Mesodermal cell (in vitro differentiated cells): Measurements from ENCODE around the gene C1QTNF7.
A peak's percentile ranks its signal among the peaks of the same experiment; 100 is the strongest.

ENCODE experiments used
- H3K27ac ChIP-seq: 2 replicates; pipeline ENCODE4 v1.7.0; 2013; ENCODE audit warnings: mild to moderate bottlenecking, low read depth, low read length, moderate library complexity; ENCODE audit not compliant: severe bottlenecking
- H3K36me3 ChIP-seq: 2 replicates; pipeline ENCODE4 v1.7.1; 2013; ENCODE audit warnings: mild to moderate bottlenecking, low read length, moderate library complexity; ENCODE audit not compliant: control insufficient read depth, insufficient read depth
- H3K4me1 ChIP-seq: one replicate; pipeline ENCODE4 v1.7.1; 2013; ENCODE audit warnings: mild to moderate bottlenecking, low read length; ENCODE audit not compliant: insufficient read depth, control insufficient read depth, poor library complexity, severe bottlenecking
- H3K4me3 ChIP-seq: 2 replicates; pipeline ENCODE4 v1.7.0; 2013; ENCODE audit warnings: low read length, control low read depth, mild to moderate bottlenecking; ENCODE audit not compliant: insufficient read depth, poor library complexity, severe bottlenecking; ENCODE audit errors: extremely low read depth
- H3K9me3 ChIP-seq: 2 replicates; pipeline ENCODE4 v1.7.1; 2013; ENCODE audit warnings: mild to moderate bottlenecking, low read length, moderate library complexity; ENCODE audit not compliant: control insufficient read depth
- WGBS, 2 experiments: methylation state at CpG; one replicate each; pipeline ENCODE4 v1.1.5; 2013; ENCODE audit warnings: missing lambda C conversion rate in 2 of 2; ENCODE audit not compliant: insufficient coverage in 2 of 2; 5-methylcytosine and 5-hydroxymethylcytosine counted together

Gene C1QTNF7

GRCh38 chr4:15396157-15396800 lies 31.6 kb upstream of the C1QTNF7 start:
- Histone ChIP-seq H3K27ac (no peak overlapping the region), H3K36me3 (no peaks in the 10 kb centered on the region), H3K4me3 (no peak overlapping the region), H3K9me3 (no peaks in the 10 kb centered on the region), H3K4me1 (peaks cover 9% of the 10 kb centered on the region)
- 80 to 100% methylated on average over 2 to 3 of the region's 4 CpGs for WGBS, 2 experiments

GRCh38 chr4:15398001-15398400 lies 29.8 kb upstream of the C1QTNF7 start:
- 58 to 67% methylated on average over 3 of the region's 3 CpGs for WGBS, 2 experiments
- no peak overlapping the region for H3K4me3 ChIP-seq
- H3K9me3 ChIP-seq = no peaks in the 10 kb centered on the region
- no peak overlapping the region for H3K27ac ChIP-seq
- H3K36me3 ChIP-seq = no peaks in the 10 kb centered on the region
- peaks cover 21% of the 10 kb centered on the region for H3K4me1 ChIP-seq

DNA sequence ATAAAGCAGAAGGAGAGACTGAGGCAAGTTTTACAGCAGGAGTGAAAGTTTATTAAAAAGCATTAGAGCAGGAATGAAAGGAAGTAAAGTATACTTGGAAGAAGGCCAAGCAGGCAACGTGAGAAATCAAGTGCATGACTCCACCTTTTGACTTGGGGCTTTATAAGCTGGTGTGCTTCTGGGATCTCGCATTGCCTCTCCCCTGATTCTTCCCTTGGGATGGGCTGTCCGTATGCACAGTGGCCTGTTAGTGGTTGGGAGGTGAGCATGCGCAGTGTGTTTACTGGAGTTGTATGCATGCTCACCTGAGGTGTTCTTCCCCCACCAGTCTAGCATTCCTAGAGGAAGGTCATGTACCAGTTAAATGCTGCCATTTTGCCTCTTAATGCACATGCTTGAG lies 29.1 kb upstream of the C1QTNF7 start:
- Histone ChIP-seq H3K4me1 (peaks cover 21% of the 10 kb centered on the region), H3K27ac (no peak overlapping the region), H3K9me3 (no peaks in the 10 kb centered on the region), H3K4me3 (no peak overlapping the region), H3K36me3 (no peaks in the 10 kb centered on the region)
- 83 to 100% methylated on average over 1 to 2 of the region's 4 CpGs for WGBS, 2 experiments

- Histone ChIP-seq H3K9me3 (no peaks in the 10 kb centered on the region), H3K27ac (no peak overlapping the region), H3K4me3 (no peak overlapping the region), H3K36me3 (no peaks in the 10 kb centered on the region), H3K4me1 (peaks cover 26% of the 10 kb centered on the region)
- WGBS, 2 experiments = 94 to 100% methylated on average over 1 to 3 of the region's 3 CpGs
These were observed 27.6 kb upstream of the C1QTNF7 start for GRCh38 chr4:15400226-15400625.

DNA sequence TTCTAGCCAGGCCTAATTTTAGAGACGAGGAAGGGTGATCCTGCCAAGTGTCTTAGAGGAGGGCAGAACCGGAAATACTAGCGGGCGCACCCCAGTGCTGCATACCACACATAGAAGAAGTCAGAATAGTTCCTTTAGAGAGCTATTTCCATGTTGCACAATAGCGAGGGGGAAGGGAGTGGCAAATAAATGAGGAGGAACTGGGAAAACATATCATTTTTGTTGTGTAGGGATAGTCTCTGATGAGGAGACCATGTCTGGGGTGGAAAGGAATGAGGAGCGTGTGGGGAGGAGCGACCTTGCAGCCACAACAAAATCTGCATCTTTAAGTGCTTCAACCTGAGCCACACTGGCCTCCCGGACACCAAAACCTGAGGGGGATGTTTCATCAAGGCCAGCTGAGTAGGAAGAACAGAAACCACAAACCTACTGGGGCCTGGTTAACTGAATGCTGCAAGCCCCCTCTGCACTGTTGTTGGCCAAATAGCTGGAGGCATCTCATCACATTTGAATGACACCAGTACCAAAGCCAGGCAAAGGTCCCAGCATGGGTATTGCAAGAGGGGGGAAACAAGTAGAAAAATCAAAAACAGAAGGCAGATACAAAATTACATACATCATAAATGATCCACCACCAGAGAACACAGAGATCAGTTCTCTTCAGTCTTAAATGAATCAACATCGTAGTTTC lies 26.7 kb upstream of the C1QTNF7 start:
- Histone ChIP-seq H3K4me1 (peaks cover 26% of the 10 kb centered on the region), H3K4me3 (no peak overlapping the region), H3K9me3 (no peaks in the 10 kb centered on the region), H3K27ac (peak overlapping the region; percentile 37), H3K36me3 (no peaks in the 10 kb centered on the region)
- 75 to 84% methylated on average over 2 to 6 of the region's 9 CpGs for WGBS, 2 experiments

DNA sequence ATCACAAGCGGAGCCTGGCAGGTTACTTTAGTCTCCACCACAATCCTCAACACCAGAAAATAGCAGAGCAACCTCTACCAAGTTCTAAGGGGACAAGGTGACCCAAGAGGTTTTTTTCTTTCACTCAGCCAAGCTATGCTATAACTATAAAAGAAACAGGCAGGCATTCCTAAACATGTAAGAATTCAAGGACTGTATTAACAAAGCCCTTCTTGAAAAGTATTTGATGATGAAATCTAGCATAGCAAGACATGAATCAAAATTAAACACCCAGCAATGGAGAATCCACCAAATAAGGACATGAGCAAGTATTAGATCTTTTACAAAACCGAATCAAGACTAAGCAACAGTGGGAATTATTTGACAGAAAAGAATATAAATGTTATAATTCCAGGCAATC lies 25.7 kb upstream of the C1QTNF7 start:
- Histone ChIP-seq H3K4me1 (peaks cover 26% of the 10 kb centered on the region), H3K27ac (no peak overlapping the region), H3K36me3 (no peaks in the 10 kb centered on the region), H3K9me3 (no peaks in the 10 kb centered on the region), H3K4me3 (no peak overlapping the region)
- no CpG with 5 or more reads among the region's 2 CpGs for WGBS, 2 experiments

DNA sequence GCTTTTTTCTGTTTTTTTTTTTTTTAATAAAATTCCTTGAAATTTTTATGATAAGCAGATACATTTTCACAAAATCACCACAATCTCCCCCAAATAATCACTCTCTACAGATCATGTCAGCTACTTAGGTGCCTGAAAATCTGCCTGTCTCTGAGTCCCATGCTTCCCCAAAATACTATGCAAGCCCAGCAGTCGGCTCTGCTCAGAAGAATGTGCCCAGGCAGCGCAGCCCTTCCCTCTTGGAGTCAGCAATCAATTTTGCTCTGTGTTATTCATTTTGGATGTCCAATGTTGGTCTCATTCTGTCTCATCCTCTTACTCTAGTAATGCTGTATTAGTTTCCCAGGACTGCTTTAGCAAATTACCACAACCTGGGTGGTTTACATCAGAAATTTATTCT lies 24.9 kb upstream of the C1QTNF7 start:
- peak overlapping the region; percentile 49 for H3K27ac ChIP-seq
- no peaks in the 10 kb centered on the region for H3K36me3 ChIP-seq
- H3K4me1 ChIP-seq = peaks cover 26% of the 10 kb centered on the region
- H3K4me3 ChIP-seq = no peak overlapping the region
- no peaks in the 10 kb centered on the region for H3K9me3 ChIP-seq
- 67 to 100% methylated on average over 1 of the region's 2 CpGs for WGBS, 2 experiments

DNA sequence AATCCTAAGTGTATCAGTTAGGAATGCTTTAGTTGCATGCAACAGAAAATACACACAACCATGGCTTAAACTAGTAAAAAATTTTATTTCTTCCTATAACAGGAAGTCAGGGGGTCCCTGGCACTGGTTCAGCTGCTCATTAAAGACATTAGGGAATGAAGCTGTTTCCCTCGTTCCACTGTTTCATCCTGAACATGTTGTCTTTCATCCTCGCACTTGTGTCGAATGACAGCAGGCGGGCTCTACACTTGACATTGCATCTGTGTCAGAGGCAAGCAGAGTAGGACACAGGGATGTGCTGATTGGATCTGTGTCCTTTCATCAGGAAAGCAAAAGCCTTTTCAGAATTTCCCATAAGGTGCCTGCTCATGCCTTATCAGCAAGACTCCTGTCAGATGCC lies 22.8 kb upstream of the C1QTNF7 start:
- WGBS, 2 experiments = 97% methylated on average over 4 of the region's 4 CpGs; no CpG with 5 or more reads in 1 of the 2 experiments
- Histone ChIP-seq H3K4me3 (no peak overlapping the region), H3K27ac (no peak overlapping the region), H3K36me3 (no peaks in the 10 kb centered on the region), H3K9me3 (no peaks in the 10 kb centered on the region), H3K4me1 (peaks cover 26% of the 10 kb centered on the region)

GRCh38 chr4:15410750-15411149 lies 17.1 kb upstream of the C1QTNF7 start:
- H3K27ac ChIP-seq = peak overlapping the region; percentile 37
- H3K4me3 ChIP-seq = no peak overlapping the region
- H3K36me3 ChIP-seq = no peaks in the 10 kb centered on the region
- no peaks in the 10 kb centered on the region for H3K9me3 ChIP-seq
- peaks cover 8% of the 10 kb centered on the region for H3K4me1 ChIP-seq
- 69 to 88% methylated on average over 2 to 5 of the region's 6 CpGs for WGBS, 2 experiments

GRCh38 chr4:15412461-15412860 lies 15.4 kb upstream of the C1QTNF7 start:
- 85 to 98% methylated on average over 5 of the region's 5 CpGs for WGBS, 2 experiments
- peaks cover 8% of the 10 kb centered on the region for H3K4me1 ChIP-seq
- H3K9me3 ChIP-seq = no peaks in the 10 kb centered on the region
- no peak overlapping the region for H3K27ac ChIP-seq
- no peaks in the 10 kb centered on the region for H3K36me3 ChIP-seq
- no peak overlapping the region for H3K4me3 ChIP-seq

DNA sequence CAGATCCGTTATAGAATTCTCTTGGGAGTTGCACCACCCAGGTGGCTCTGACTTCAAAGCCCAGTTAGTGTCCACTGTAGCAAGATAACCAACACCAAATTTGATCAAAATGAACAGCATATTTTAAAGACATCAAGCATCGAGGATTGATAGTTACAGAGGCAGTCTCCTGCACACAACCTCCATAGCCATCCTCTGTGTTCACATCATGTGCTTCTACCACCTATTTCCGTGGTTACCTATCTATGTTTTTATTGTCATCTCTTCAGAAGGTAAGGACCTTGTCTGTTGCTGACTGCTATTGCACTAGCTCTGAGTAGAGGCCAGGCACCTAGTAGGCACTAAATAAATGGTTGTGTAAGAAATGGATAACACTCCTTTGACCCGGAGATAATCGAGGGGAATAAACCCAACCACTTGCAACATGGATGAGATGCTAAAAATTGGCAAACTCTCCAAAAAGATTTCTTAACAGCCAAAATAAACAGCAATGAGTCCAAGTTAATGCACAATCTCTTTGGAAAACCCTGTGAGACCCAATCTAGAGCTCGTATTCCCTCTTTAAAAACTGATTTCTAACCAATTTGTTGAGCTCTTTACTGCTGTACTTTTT lies 14.7 kb upstream of the C1QTNF7 start:
- 89 to 100% methylated on average over 2 to 6 of the region's 6 CpGs for WGBS, 2 experiments
- H3K4me3 ChIP-seq = no peak overlapping the region
- no peak overlapping the region for H3K27ac ChIP-seq
- H3K9me3 ChIP-seq = no peaks in the 10 kb centered on the region
- H3K4me1 ChIP-seq = peaks cover 8% of the 10 kb centered on the region
- no peaks in the 10 kb centered on the region for H3K36me3 ChIP-seq
